NT2/D1 (cell line): ENCODE data around the gene IL3RA.

Source experiments
- SUZ12 ChIP-seq: IDR thresholded peaks from 2 replicates; pipeline ENCODE4 v1.6.1; 2011; ENCODE audit not compliant: insufficient read length, insufficient read depth; ENCODE audit errors: extremely low read depth
- YY1 ChIP-seq: IDR thresholded peaks from 2 replicates; pipeline ENCODE4 v1.6.1; 2011; ENCODE audit not compliant: insufficient read length, insufficient read depth
- ZNF274 ChIP-seq: IDR thresholded peaks from 2 replicates; pipeline ENCODE4 v1.6.1; 2011; ENCODE audit warnings: mild to moderate bottlenecking, low read depth, low read length

DNA sequence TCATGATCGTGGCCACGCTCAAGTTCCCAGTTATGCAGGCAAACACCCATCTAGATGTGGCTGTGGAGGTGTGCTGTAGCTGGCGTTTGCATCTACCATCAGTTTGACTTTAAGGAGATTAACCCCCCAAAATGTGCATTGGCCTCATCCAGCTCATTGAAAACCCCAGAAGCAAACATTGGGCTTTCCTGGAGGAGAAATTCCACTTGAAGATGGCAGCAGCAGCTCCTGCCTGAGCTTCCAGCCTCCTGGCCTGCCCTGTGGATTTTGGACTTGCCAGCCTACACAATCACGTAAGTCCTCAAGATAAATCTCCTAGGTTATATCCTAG, 85.5 kb downstream of the IL3RA start:
- TF ChIP-seq ZNF274 (no peak), YY1 (no peak), SUZ12 (no peak)
